CD4-positive, alpha-beta T cell (primary cell): ENCODE data around the gene KLRK1. TPM values are rescaled to one million over a fixed set of nuclear protein-coding genes. Genes with fewer than 3 reads are reported as not detected.
"Not testable (repeated sequence)": the region's sequence is repeated elsewhere in the genome, so short reads cannot be mapped to it uniquely, and the experiment has no call there.

Source experiments
- ATAC-seq: fragments of 200-7000 bp; cut with Tn5 transposase; one replicate; pipeline ENCODE4 v1.10.0; 2022; ENCODE audit warnings: mild to moderate bottlenecking; ENCODE audit not compliant: poor library complexity
- CTCF ChIA-PET: fragments of 350-600 bp; sonication (Branson Sonifier 250); formaldehyde crosslinking; loops from one replicate; lab custom pipeline; 2021; ENCODE audit warnings: antibody characterized with exemption, inconsistent platforms; lab: Charles Lee
- POLR2A ChIA-PET: fragments of 350-600 bp; sonication (Branson Sonifier 250); formaldehyde crosslinking; loops from one replicate; lab custom pipeline; 2021; ENCODE audit warnings: antibody characterized with exemption, inconsistent platforms; lab: Charles Lee
- DNase-seq, 14 experiments: peaks; one replicate each; pipeline ENCODE4 v3.0.0-alpha.2; 2013 to 2020; ENCODE audit warnings: mixed read lengths in 2 of 14
- H3K27ac ChIP-seq, 2 donors: one replicate each; pipeline versions ENCODE4 v1.5.1 to v1.7.0; 2013; ENCODE audit warnings: low read length in 2 of 2, low read depth in 1 of 2, mild to moderate bottlenecking in 1 of 2
- H3K27me3 ChIP-seq, 2 experiments: 1 replicate in 1 of 2; 2 replicates in 1 of 2; pipeline versions ENCODE4 v1.6.1 to v1.7.0; 2013; ENCODE audit warnings: low read length in 2 of 2, control low read depth in 1 of 2, mild to moderate bottlenecking in 1 of 2, moderate library complexity in 1 of 2; ENCODE audit not compliant: insufficient read depth in 2 of 2, control insufficient read depth in 1 of 2
- H3K36me3 ChIP-seq: one replicate; pipeline ENCODE4 v1.6.1; 2013; ENCODE audit warnings: low read length, control low read depth; ENCODE audit not compliant: insufficient read depth
- H3K4me1 ChIP-seq: one replicate; pipeline ENCODE4 v1.6.1; 2013; ENCODE audit warnings: low read length, control low read depth; ENCODE audit not compliant: insufficient read depth
- H3K4me3 ChIP-seq: one replicate; pipeline ENCODE4 v1.5.1; 2013; ENCODE audit warnings: mild to moderate bottlenecking, low read length, moderate library complexity
- H3K9me3 ChIP-seq, 2 experiments: 1 replicate in 1 of 2; 2 replicates in 1 of 2; pipeline versions ENCODE4 v1.6.1 to v1.7.0; 2013; ENCODE audit warnings: low read length in 2 of 2, mild to moderate bottlenecking in 2 of 2, control low read depth in 1 of 2, moderate library complexity in 1 of 2; ENCODE audit not compliant: control insufficient read depth in 1 of 2, insufficient read depth in 1 of 2
- H3K27ac Mint-ChIP-seq: one replicate; pipeline ENCODE4 v1.8.0; 2020; ENCODE audit warnings: mixed read lengths
- H3K27me3 Mint-ChIP-seq: one replicate; pipeline ENCODE4 v1.8.0; 2021; ENCODE audit warnings: mixed read lengths
- H3K36me3 Mint-ChIP-seq: one replicate; pipeline ENCODE4 v1.8.0; 2021; ENCODE audit warnings: low read depth, mixed read lengths
- H3K4me1 Mint-ChIP-seq: one replicate; pipeline ENCODE4 v1.8.0; 2021; ENCODE audit warnings: low read depth, mixed read lengths
- H3K4me3 Mint-ChIP-seq: one replicate; pipeline ENCODE4 v1.8.0; 2020; ENCODE audit warnings: mild to moderate bottlenecking, mixed read lengths
- H3K9me3 Mint-ChIP-seq: one replicate; pipeline ENCODE4 v1.8.0; 2020; ENCODE audit warnings: mixed read lengths
- CTCF ChIP-seq: fragments of 200-600 bp; IDR thresholded peaks from one replicate; pipeline ENCODE4 v1.8.0; 2022; ENCODE audit warnings: antibody characterized with exemption, mild to moderate bottlenecking
- intact Hi-C, 2 experiments: fragments of 100-400 bp; cut with DNase I in 1 of 2; cut with micrococcal nuclease in 1 of 2; formaldehyde crosslinking; loops; one replicate each; pipeline versions ENCODE4 v1.15.1 to v1.9.0; 2023 to 2025; cut with DNase I, micrococcal nuclease
- total RNA-seq, 174 experiments: library from RNA in 2 of 174; stranded (reverse) in 2 of 174; gene quantifications; one replicate each; pipeline ENCODE4 v1.2.3 and lab custom pipeline; 2021 to 2026

The KLRK1 gene
- total RNA-seq, 2 experiments from 2014 or later: 0.96 to 1.0 TPM

GRCh38 chr12:10392394-10392930 lies 2.6 kb upstream of the KLRK1 start:
- Mint-ChIP-seq H3K36me3 (no peaks in the 10 kb centered on the region), H3K27me3 (peaks cover 32% of the 10 kb centered on the region), H3K4me1 (peaks cover 7% of the 10 kb centered on the region), H3K27ac (no peak overlapping the region), H3K4me3 (no peak overlapping the region), H3K9me3 (no peaks in the 10 kb centered on the region)
- ChIA-PET POLR2A (interaction anchor here (0.6 kb wide), 1 partner anchor 29 kb away, joined by 4 read pairs; no protein-coding TSS in a partner anchor), CTCF (no interaction called here)
- ATAC-seq (no peak), DNase-seq (peak in 3 of 14 experiments; percentile 29 to 76 (median 39))
- no peak for TF ChIP-seq CTCF
- Histone ChIP-seq H3K9me3 (no peaks in the 10 kb centered on the region), H3K36me3 (no peaks in the 10 kb centered on the region), H3K27me3 (no peaks in the 10 kb centered on the region), H3K4me1 (no peaks in the 10 kb centered on the region), H3K4me3 (no peak overlapping the region), H3K27ac (no peak overlapping the region)
- intact Hi-C loops: loop anchor here in 1 of 2 experiments (10.0 kb wide), 1 partner anchor 58 kb away; no protein-coding TSS in a partner anchor

DNA sequence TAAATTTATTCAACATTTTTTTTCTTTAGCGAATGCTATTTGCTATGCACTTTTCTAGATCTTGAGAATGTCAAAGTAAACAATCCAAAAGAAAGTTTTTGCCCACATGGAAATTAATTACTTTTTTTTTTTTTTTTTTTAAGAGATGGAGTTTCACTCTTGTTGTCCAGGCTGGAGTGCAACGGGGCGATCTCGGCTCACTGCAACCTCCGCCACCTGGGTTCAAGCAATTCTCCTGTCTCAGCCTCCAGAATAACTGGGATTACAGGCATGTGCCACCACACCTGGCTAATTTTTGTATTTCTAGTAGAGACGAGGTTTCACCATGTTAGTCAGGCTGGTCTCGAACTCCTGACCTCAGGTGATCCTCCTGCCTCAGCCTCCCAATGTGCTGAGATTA lies 1.1 kb upstream of the KLRK1 start:
- H3K4me3 Mint-ChIP-seq, H3K9me3 ChIP-seq, POLR2A ChIA-PET, H3K27ac Mint-ChIP-seq, H3K4me1 Mint-ChIP-seq, CTCF ChIA-PET, H3K27ac ChIP-seq, H3K4me3 ChIP-seq, H3K4me1 ChIP-seq, ATAC-seq, H3K36me3 ChIP-seq, H3K36me3 Mint-ChIP-seq, H3K27me3 ChIP-seq, DNase-seq, H3K9me3 Mint-ChIP-seq: not testable (repeated sequence)
- H3K27me3 Mint-ChIP-seq: peaks cover 32% of the 10 kb centered on the region
- intact Hi-C loops: loop anchor here in 1 of 2 experiments (10.0 kb wide), 1 partner anchor 56 kb away; no protein-coding TSS in a partner anchor

- H3K4me1 ChIP-seq: no peaks in the 10 kb centered on the region
- no peak for TF ChIP-seq CTCF
- Mint-ChIP-seq H3K27me3 (peaks cover 42% of the 10 kb centered on the region), H3K4me1 (no peaks in the 10 kb centered on the region), H3K9me3 (no peaks in the 10 kb centered on the region), H3K4me3 (no peak overlapping the region), H3K27ac (no peak overlapping the region), H3K36me3 (no peaks in the 10 kb centered on the region)
- ATAC-seq: no peak
- intact Hi-C loops: no loop called here
- no peaks in the 10 kb centered on the region for H3K27me3 ChIP-seq
- no peaks in the 10 kb centered on the region for H3K9me3 ChIP-seq
- POLR2A ChIA-PET: no interaction called here
- CTCF ChIA-PET: no interaction called here
- no peak for DNase-seq
- H3K27ac ChIP-seq: no peak overlapping the region
- H3K4me3 ChIP-seq: no peak overlapping the region
- H3K36me3 ChIP-seq: no peaks in the 10 kb centered on the region
Measured at GRCh38 chr12:10388624-10389413, 1.0 kb downstream of the KLRK1 start.

DNA sequence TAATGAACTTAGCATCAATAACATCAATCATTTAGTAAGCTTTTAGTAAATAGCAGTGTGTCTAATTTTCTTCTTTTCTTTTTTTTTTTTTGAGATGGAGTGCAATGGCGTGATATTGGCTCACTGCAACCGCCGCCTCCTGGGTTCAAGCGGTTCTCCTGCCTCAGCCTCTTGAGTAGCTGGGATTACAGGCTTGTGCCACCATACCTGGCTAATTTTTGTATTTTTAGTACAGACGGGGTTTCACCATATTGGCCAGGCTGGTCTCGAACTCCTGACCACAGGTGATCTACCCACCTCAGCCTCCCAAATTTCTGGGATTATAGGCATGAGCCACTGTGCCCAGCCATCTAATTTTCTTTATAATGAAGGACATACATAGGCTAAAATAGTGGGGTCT lies 2.3 kb downstream of the KLRK1 start:
- ATAC-seq, H3K4me3 Mint-ChIP-seq, DNase-seq, POLR2A ChIA-PET, CTCF ChIA-PET, H3K9me3 ChIP-seq, H3K9me3 Mint-ChIP-seq, H3K27ac Mint-ChIP-seq, H3K4me1 Mint-ChIP-seq, H3K27ac ChIP-seq, H3K4me3 ChIP-seq, H3K4me1 ChIP-seq, H3K27me3 ChIP-seq, H3K36me3 ChIP-seq, H3K36me3 Mint-ChIP-seq, intact Hi-C loops: not testable (repeated sequence)
- peaks cover 41% of the 10 kb centered on the region for H3K27me3 Mint-ChIP-seq
